HCT116 (cell line): ENCODE results near the gene HDGFL3. TPM values are rescaled to one million over a fixed set of nuclear protein-coding genes. Genes with fewer than 3 reads are reported as not detected.

Source experiments
- ATAC-seq: fragments of 200-7000 bp; cut with Tn5 transposase; 2 replicates; pipeline ENCODE4 v1.9.1; 2020; ENCODE audit warnings: mild to moderate bottlenecking, moderate library complexity
- BruUV-seq: library from RNA; stranded (reverse); fragments of 400-500 nt; replicated peaks from 2 replicates; lab custom pipeline; 2021; lab: Mats Ljungman, UMichigan
- CTCF ChIA-PET: fragments of 300-600 bp; sonication (Branson Sonifier 250); formaldehyde crosslinking; loops from one replicate; lab custom pipeline; 2021; ENCODE audit warnings: antibody characterized with exemption; lab: Charles Lee
- POLR2A ChIA-PET: fragments of 300-600, 350-600 bp; sonication (Branson Sonifier 250); formaldehyde crosslinking; loops from one replicate; lab custom pipeline; 2021; ENCODE audit warnings: antibody characterized with exemption; lab: Charles Lee
- RAD21 ChIA-PET, 2 experiments: fragments of 300-600 bp; sonication (Branson Sonifier 250); formaldehyde crosslinking; loops; one replicate each; lab custom pipeline; 2023; ENCODE audit warnings: low total read pairs in 2 of 2; ENCODE audit not compliant: uncharacterized antibody in 2 of 2, unreplicated experiment in 2 of 2, low non-redundant PET in 1 of 2; lab: Charles Lee
- DNase-seq: peaks from one replicate; pipeline ENCODE4 v3.0.0-alpha.2; 2010; ENCODE audit warnings: low read depth, low spot score
- H2AFZ ChIP-seq: fragments of 200-600 bp; shearing (Covaris generic), sonication (generic); 2 replicates; pipeline ENCODE4 v1.6.1; 2017; ENCODE audit warnings: low read depth, mixed run types, mixed read lengths, antibody characterized with exemption, low read length; ENCODE audit not compliant: poor library complexity, severe bottlenecking
- H3K27ac ChIP-seq: 2 replicates; pipeline ENCODE4 v1.5.1; 2012; ENCODE audit warnings: low read depth, low read length
- H3K27me3 ChIP-seq: fragments of 200-600 bp; sonication (generic); 2 replicates; pipeline ENCODE4 v1.6.1; 2016; ENCODE audit warnings: mixed run types, low read length, mixed read lengths; ENCODE audit not compliant: insufficient read depth
- H3K36me3 ChIP-seq, 2 experiments: fragments of 200-500 bp in 1 of 2; fragments of 200-600 bp in 1 of 2; sonication (Bioruptor generic) in 1 of 2; sonication (generic) in 1 of 2; 2 replicates each; pipeline versions ENCODE4 v1.5.1 to v1.6.1; 2014 to 2016; ENCODE audit warnings: low read length in 2 of 2, inconsistent platforms in 1 of 2, mixed read lengths in 1 of 2, mixed run types in 1 of 2; ENCODE audit not compliant: insufficient read depth in 2 of 2, control insufficient read depth in 1 of 2
- H3K4me1 ChIP-seq, 2 experiments: fragments of 200-600 bp in 1 of 2; sonication (generic) in 1 of 2; 2 replicates each; pipeline versions ENCODE4 v1.5.1 to v1.6.1; 2012 to 2017; ENCODE audit warnings: low read length in 2 of 2, inconsistent platforms in 1 of 2, mild to moderate bottlenecking in 1 of 2, mixed read lengths in 1 of 2, mixed run types in 1 of 2, moderate library complexity in 1 of 2; ENCODE audit not compliant: insufficient read depth in 2 of 2, control insufficient read depth in 1 of 2
- H3K4me2 ChIP-seq: fragments of 200-600 bp; sonication (generic); 2 replicates; pipeline ENCODE4 v1.6.1; 2017; ENCODE audit warnings: mixed run types, low read length, mixed read lengths
- H3K4me3 ChIP-seq, 2 experiments: fragments of 200-600 bp in 1 of 2; sonication (generic) in 1 of 2; replicated peaks in 1 of 2; 2 replicates each; pipeline ENCODE4 v1.5.1; 2011 to 2016; ENCODE audit warnings: low read length in 2 of 2, control low read depth in 1 of 2, low read depth in 1 of 2, mild to moderate bottlenecking in 1 of 2, mixed read lengths in 1 of 2, mixed run types in 1 of 2
- H3K79me2 ChIP-seq: fragments of 200-600 bp; sonication (generic); 2 replicates; pipeline ENCODE4 v1.6.1; 2017; ENCODE audit warnings: mild to moderate bottlenecking, mixed run types, low read length, moderate library complexity, mixed read lengths; ENCODE audit not compliant: insufficient read depth
- H3K9ac ChIP-seq: fragments of 200-600 bp; sonication (generic); 2 replicates; pipeline ENCODE4 v1.6.1; 2016; ENCODE audit warnings: low read length, mixed read lengths
- H3K9me2 ChIP-seq: fragments of 200-600 bp; sonication (generic), shearing (Covaris generic); 2 replicates; pipeline ENCODE4 v1.6.1; 2017; ENCODE audit warnings: mixed run types, mild to moderate bottlenecking, moderate library complexity; ENCODE audit not compliant: insufficient read depth
- H3K9me3 ChIP-seq, 2 experiments: fragments of 200-500 bp in 1 of 2; fragments of 200-600 bp in 1 of 2; sonication (Bioruptor generic) in 1 of 2; sonication (generic) in 1 of 2; 2 replicates each; pipeline ENCODE4 v1.6.1; 2014 to 2017; ENCODE audit warnings: low read length in 2 of 2, mixed read lengths in 2 of 2, inconsistent platforms in 1 of 2, low read depth in 1 of 2, mild to moderate bottlenecking in 1 of 2, mixed run types in 1 of 2, moderate library complexity in 1 of 2; ENCODE audit not compliant: control insufficient read depth in 1 of 2, insufficient read depth in 1 of 2
- H4K20me1 ChIP-seq: fragments of 200-600 bp; sonication (generic), shearing (Covaris generic); 2 replicates; pipeline ENCODE4 v1.6.1; 2017; ENCODE audit warnings: mixed run types, mild to moderate bottlenecking, moderate library complexity; ENCODE audit not compliant: insufficient read depth
- CBX3 ChIP-seq: IDR thresholded peaks from 2 replicates; pipeline ENCODE4 v1.6.1; 2012; ENCODE audit warnings: low read depth
- CEBPB ChIP-seq: IDR thresholded peaks from 2 replicates; pipeline ENCODE4 v1.6.1; 2012; ENCODE audit warnings: low read depth
- CTCF ChIP-seq, 3 experiments: fragments of 200-600 bp in 1 of 3; sonication (generic) in 1 of 3; IDR thresholded peaks in 2 of 3; conservative IDR thresholded peaks in 1 of 3; 2 replicates each; pipeline ENCODE4 v1.5.1; 2012 to 2017; ENCODE audit warnings: low read depth in 2 of 3, low read length in 2 of 3, antibody characterized with exemption in 1 of 3, borderline replicate concordance in 1 of 3, control low read depth in 1 of 3, mild to moderate bottlenecking in 1 of 3, mixed read lengths in 1 of 3, mixed run types in 1 of 3, moderate library complexity in 1 of 3; ENCODE audit not compliant: insufficient read depth in 1 of 3
- ELF1 ChIP-seq: IDR thresholded peaks from 2 replicates; pipeline ENCODE4 v1.6.1; 2012; ENCODE audit warnings: low read depth, borderline replicate concordance
- EZH2 ChIP-seq: fragments of 200-600 bp; sonication (generic); IDR thresholded peaks from 2 replicates; pipeline ENCODE4 v1.6.1; 2017; ENCODE audit warnings: antibody characterized with exemption, mixed run types
- EZH2phosphoT487 ChIP-seq: fragments of 200-600 bp; IDR thresholded peaks from 2 replicates; pipeline ENCODE4 v1.6.1; 2018; ENCODE audit warnings: antibody characterized with exemption, borderline replicate concordance
- FOSL1 ChIP-seq: IDR thresholded peaks from 2 replicates; pipeline ENCODE4 v1.6.1; 2012; ENCODE audit warnings: low read depth
- JUND ChIP-seq: IDR thresholded peaks from 2 replicates; pipeline ENCODE4 v1.6.1; 2012
- POLR2AphosphoS5 ChIP-seq: IDR thresholded peaks from 2 replicates; pipeline ENCODE4 v1.6.1; 2011; ENCODE audit warnings: mild to moderate bottlenecking, low read depth, low read length, moderate library complexity
- RAD21 ChIP-seq: IDR thresholded peaks from 2 replicates; pipeline ENCODE4 v1.6.1; 2012; ENCODE audit warnings: low read depth, mild to moderate bottlenecking
- SIN3A ChIP-seq: IDR thresholded peaks from 2 replicates; pipeline ENCODE4 v1.6.1; 2012; ENCODE audit warnings: low read depth
- SP1 ChIP-seq: IDR thresholded peaks from 2 replicates; pipeline ENCODE4 v1.6.1; 2012; ENCODE audit warnings: low read depth
- TCF7L2 ChIP-seq: IDR thresholded peaks from 2 replicates; pipeline ENCODE4 v1.7.0; 2011; ENCODE audit warnings: borderline replicate concordance, inconsistent platforms; ENCODE audit not compliant: insufficient read depth, insufficient read length; ENCODE audit errors: extremely low read depth
- YY1 ChIP-seq: IDR thresholded peaks from 2 replicates; pipeline ENCODE4 v1.6.1; 2011; ENCODE audit warnings: low read length, low read depth, moderate library complexity, mild to moderate bottlenecking; ENCODE audit not compliant: insufficient replicate concordance; ENCODE audit errors: extremely low read depth
- ZNF274 ChIP-seq: fragments of 200-500 bp; sonication (Bioruptor generic); IDR thresholded peaks from 2 replicates; pipeline ENCODE4 v1.6.1; 2014; ENCODE audit warnings: mild to moderate bottlenecking, low read depth, low read length, inconsistent platforms
- intact Hi-C: fragments of 100-400 bp; cut with micrococcal nuclease; formaldehyde crosslinking; loops from 2 replicates; pipeline ENCODE4 v1.10.0; 2022
- total RNA-seq: library from RNA; stranded (reverse); gene quantifications from one replicate; pipeline ENCODE4 v1.2.1, GENCODE V29; 2021; ENCODE audit not compliant: unreplicated experiment
- TF ChIP-seq, protein P1 (sequence below): IDR thresholded peaks from 2 replicates; pipeline ENCODE4 v1.6.1; 2011; ENCODE audit warnings: mild to moderate bottlenecking, low read length, moderate library complexity; ENCODE audit not compliant: insufficient replicate concordance; ENCODE audit errors: extremely low read depth

HDGFL3 gene
- total RNA-seq, 1 experiment from 2014 or later: 0.64 TPM

GRCh38 chr15:83107841-83108181 is 99.8 kb downstream of the HDGFL3 start:
- no peak for TF ChIP-seq FOSL1
- no peak for TF ChIP-seq CTCF (IDR thresholded peaks at IDR 0.05 in 2 of 3, conservative IDR thresholded peaks at IDR 0.05 in 1 of 3; ENCODE audit: borderline replicate concordance in 1 of 3, insufficient read depth in 1 of 3, low read depth in 2 of 3, low read length in 2 of 3)
- TF ChIP-seq SIN3A: no peak
- no TSS peak for BruUV-seq
- Histone ChIP-seq H3K27ac (no peak overlapping the region), H3K4me3 (no peak overlapping the region), H3K79me2 (no peaks in the 10 kb centered on the region), H3K9me2 (no peaks in the 10 kb centered on the region), H4K20me1 (no peaks in the 10 kb centered on the region), H3K9me3 (no peaks in the 10 kb centered on the region), H3K4me2 (no peak overlapping the region), H3K4me1 (no peaks in the 10 kb centered on the region), H3K36me3 (no peaks in the 10 kb centered on the region), H3K27me3 (no peaks in the 10 kb centered on the region; the same call in 1 of the 2 replicates), H2AFZ (no peak overlapping the region), H3K9ac (no peak overlapping the region)
- ChIA-PET CTCF (no interaction called here), POLR2A (no interaction called here), RAD21 (no interaction called here)
- no peak for DNase-seq
- ATAC-seq: no peak
- intact Hi-C loops: no loop called here

DNA sequence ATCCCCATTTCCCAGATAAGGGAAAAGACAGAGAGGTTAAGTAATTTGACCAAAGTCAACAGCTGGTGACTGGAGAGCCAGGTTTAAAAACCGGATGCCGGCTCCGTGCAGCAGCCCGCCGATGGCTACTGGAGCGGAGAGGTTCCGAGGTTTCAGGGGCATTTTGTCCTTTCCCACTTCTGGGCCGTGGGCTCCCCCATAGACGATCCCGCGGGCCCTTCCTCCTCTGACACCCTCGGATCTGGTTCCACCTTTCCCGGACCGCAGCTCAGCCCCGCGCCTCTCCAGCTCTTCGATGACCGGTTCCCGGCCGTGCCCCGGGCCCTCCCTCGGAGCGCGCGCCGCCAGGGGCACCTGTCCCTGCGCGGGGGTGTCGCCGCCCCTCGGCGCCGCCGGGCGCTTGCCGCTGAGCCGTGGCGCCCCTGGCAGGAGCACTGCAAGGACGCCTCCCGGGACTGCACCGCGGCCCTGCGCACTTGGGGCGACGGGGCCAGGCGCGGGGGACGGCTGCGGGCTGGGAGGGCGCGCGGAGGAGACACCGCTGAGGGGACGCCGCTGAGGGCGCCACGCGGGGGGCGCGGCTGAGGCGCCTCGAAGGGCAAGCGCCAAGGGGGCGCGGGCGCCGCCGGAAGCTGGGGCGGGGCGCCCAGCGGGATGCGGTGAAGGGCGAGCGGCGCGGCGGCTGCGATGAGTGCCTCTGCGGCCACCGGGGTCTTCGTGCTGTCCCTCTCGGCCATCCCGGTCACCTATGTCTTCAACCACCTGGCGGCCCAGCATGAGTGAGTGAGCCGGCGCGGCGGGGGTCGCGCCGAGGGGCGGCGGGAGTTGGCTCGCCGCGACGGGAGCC is 100.4 kb downstream of the HDGFL3 start, which contains the start of gene TM6SF1:
TM6SF1 (plus strand) TSS at position 652 of the 847 bp plus-strand sequence; CDS start at position 688, 36 bp downstream.
- no peak within 1 kb of the TSS for H3K27ac ChIP-seq
- H3K4me2 ChIP-seq: no peak within 1 kb of the TSS
- H3K36me3 ChIP-seq: no peaks in the 10 kb centered on the region
- ATAC-seq (no peak), DNase-seq (no peak)
- no peaks in the 10 kb centered on the region for H3K9me3 ChIP-seq
- no peaks in the 10 kb centered on the region for H3K4me1 ChIP-seq
- no peaks in the 10 kb centered on the region for H3K9me2 ChIP-seq
- H3K79me2 ChIP-seq: no peaks in the 10 kb centered on the region
- intact Hi-C loops: no loop called here
- no peaks in the 10 kb centered on the region for H4K20me1 ChIP-seq
- POLR2A ChIA-PET: no interaction called here
- H3K27me3 ChIP-seq: no peaks in the 10 kb centered on the region; the same call in 1 of the 2 replicates
- RAD21 ChIA-PET: no interaction called here
- BruUV-seq: no TSS peak
- H2AFZ ChIP-seq: no peak within 1 kb of the TSS
- H3K4me3 ChIP-seq: no peak within 1 kb of the TSS
- no peak within 1 kb of the TSS for H3K9ac ChIP-seq
- CTCF ChIA-PET: no interaction called here
- TF ChIP-seq CBX3: no peak
- TF ChIP-seq JUND: no peak
- no peak for TF ChIP-seq RAD21
- no peak for TF ChIP-seq CEBPB
- TF ChIP-seq ZNF274: no peak
- no peak for TF ChIP-seq EZH2phosphoT487
- TF ChIP-seq, protein P1, sequence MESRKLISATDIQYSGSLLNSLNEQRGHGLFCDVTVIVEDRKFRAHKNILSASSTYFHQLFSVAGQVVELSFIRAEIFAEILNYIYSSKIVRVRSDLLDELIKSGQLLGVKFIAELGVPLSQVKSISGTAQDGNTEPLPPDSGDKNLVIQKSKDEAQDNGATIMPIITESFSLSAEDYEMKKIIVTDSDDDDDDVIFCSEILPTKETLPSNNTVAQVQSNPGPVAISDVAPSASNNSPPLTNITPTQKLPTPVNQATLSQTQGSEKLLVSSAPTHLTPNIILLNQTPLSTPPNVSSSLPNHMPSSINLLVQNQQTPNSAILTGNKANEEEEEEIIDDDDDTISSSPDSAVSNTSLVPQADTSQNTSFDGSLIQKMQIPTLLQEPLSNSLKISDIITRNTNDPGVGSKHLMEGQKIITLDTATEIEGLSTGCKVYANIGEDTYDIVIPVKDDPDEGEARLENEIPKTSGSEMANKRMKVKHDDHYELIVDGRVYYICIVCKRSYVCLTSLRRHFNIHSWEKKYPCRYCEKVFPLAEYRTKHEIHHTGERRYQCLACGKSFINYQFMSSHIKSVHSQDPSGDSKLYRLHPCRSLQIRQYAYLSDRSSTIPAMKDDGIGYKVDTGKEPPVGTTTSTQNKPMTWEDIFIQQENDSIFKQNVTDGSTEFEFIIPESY: no peak
- TF ChIP-seq POLR2AphosphoS5: no peak
- no peak for TF ChIP-seq EZH2
- no peak for TF ChIP-seq SP1
- no peak for TF ChIP-seq YY1
- TF ChIP-seq SIN3A: no peak
- TF ChIP-seq ELF1: no peak
- no peak for TF ChIP-seq TCF7L2
